Neural progenitor cell (in vitro differentiated cells): Measurements from ENCODE around the gene SOS2.

Experiments used
- EZH2phosphoT487 ChIP-seq: fragments of 200-600 bp; sonication (generic); IDR thresholded peaks from 2 replicates; pipeline ENCODE4 v1.6.1; 2017; ENCODE audit warnings: antibody characterized with exemption
- TF ChIP-seq, protein P1 (sequence below): fragments of 200-600 bp; sonication (generic); IDR thresholded peaks from 2 replicates; pipeline ENCODE4 v1.5.1; 2017; ENCODE audit warnings: antibody characterized with exemption, mild to moderate bottlenecking

DNA sequence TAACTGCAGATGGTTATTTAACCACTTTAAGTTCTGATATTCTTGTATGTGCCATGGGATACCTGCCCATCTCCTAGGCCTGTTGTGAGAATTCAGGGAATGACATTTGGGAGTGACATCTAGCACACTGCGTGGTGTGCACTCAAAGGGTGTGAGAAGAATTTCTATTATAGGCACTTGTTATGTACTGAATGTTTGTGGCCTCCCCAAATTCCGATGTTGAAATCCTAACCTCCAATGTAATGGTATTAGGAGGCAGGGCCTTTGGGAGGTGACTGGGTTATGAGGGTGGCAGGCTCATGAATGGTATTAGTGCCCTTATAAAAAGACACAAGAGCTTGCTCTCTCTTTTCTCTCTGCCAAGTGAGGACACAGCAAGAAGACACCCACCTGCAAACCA, 142.6 kb downstream of the SOS2 start:
- TF ChIP-seq, protein P1, sequence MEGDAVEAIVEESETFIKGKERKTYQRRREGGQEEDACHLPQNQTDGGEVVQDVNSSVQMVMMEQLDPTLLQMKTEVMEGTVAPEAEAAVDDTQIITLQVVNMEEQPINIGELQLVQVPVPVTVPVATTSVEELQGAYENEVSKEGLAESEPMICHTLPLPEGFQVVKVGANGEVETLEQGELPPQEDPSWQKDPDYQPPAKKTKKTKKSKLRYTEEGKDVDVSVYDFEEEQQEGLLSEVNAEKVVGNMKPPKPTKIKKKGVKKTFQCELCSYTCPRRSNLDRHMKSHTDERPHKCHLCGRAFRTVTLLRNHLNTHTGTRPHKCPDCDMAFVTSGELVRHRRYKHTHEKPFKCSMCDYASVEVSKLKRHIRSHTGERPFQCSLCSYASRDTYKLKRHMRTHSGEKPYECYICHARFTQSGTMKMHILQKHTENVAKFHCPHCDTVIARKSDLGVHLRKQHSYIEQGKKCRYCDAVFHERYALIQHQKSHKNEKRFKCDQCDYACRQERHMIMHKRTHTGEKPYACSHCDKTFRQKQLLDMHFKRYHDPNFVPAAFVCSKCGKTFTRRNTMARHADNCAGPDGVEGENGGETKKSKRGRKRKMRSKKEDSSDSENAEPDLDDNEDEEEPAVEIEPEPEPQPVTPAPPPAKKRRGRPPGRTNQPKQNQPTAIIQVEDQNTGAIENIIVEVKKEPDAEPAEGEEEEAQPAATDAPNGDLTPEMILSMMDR: no peak
- no peak for TF ChIP-seq EZH2phosphoT487
